T-cell (primary cell): Measurements from ENCODE around the gene RBM44. TPM values are rescaled to one million over a fixed set of nuclear protein-coding genes. Genes with fewer than 3 reads are reported as not detected.

Experiments
- ATAC-seq, 4 experiments: fragments of 200-7000 bp in 3 of 4; fragments of 150-1000 bp in 1 of 4; cut with Tn5 transposase; replicated peaks in 1 of 4; 1 replicate in 3 of 4; 2 replicates in 1 of 4; pipeline ENCODE4 v1.10.0; 2021; ENCODE audit warnings: moderate library complexity in 3 of 4, mild to moderate bottlenecking in 2 of 4, moderate number of reproducible peaks in 1 of 4
- CTCF ChIA-PET, 2 donors: fragments of 300-600 bp; sonication (Branson Sonifier 250); formaldehyde crosslinking; loops; one replicate each; lab custom pipeline; 2022; ENCODE audit warnings: antibody characterized with exemption in 2 of 2; lab: Charles Lee
- POLR2A ChIA-PET, 2 donors: fragments of 300-600 bp; sonication (Branson Sonifier 250); formaldehyde crosslinking; loops; one replicate each; lab custom pipeline; 2022; ENCODE audit warnings: antibody characterized with exemption in 2 of 2; lab: Charles Lee
- DNase-seq, 35 experiments: peaks; one replicate each; pipeline versions ENCODE4 v3.0.0 to v3.0.0-alpha.2; 2013 to 2023
- H3K27ac ChIP-seq: one replicate; pipeline ENCODE4 v1.5.1; 2013; ENCODE audit warnings: low read length
- H3K27me3 ChIP-seq, 2 experiments: replicated peaks in 1 of 2; 1 replicate in 1 of 2; 2 replicates in 1 of 2; pipeline versions ENCODE4 v1.6.1 to v1.7.0; 2013; ENCODE audit warnings: low read length in 1 of 2, mixed read lengths in 1 of 2; ENCODE audit not compliant: control insufficient read depth in 2 of 2, insufficient read depth in 2 of 2; ENCODE audit errors: extremely low read depth in 1 of 2
- H3K36me3 ChIP-seq, 2 donors: 1 replicate in 1 of 2; 2 replicates in 1 of 2; pipeline versions ENCODE4 v1.6.1 to v1.7.0; 2013; ENCODE audit warnings: low read length in 1 of 2; ENCODE audit not compliant: control insufficient read depth in 2 of 2, insufficient read depth in 1 of 2; ENCODE audit errors: extremely low read depth in 1 of 2
- H3K4me1 ChIP-seq, 2 experiments: 1 replicate in 1 of 2; 2 replicates in 1 of 2; pipeline versions ENCODE4 v1.6.1 to v1.7.0; 2013; ENCODE audit warnings: low read length in 2 of 2, mixed read lengths in 1 of 2; ENCODE audit not compliant: insufficient read depth in 2 of 2, control insufficient read depth in 1 of 2; ENCODE audit errors: extremely low read depth in 1 of 2
- H3K4me3 ChIP-seq, 2 donors: 1 replicate in 1 of 2; 2 replicates in 1 of 2; pipeline versions ENCODE4 v1.5.1 to v1.7.0; 2013; ENCODE audit warnings: mild to moderate bottlenecking in 2 of 2, low read length in 1 of 2, moderate library complexity in 1 of 2; ENCODE audit not compliant: control insufficient read depth in 1 of 2; ENCODE audit errors: extremely low read depth in 1 of 2
- H3K9me3 ChIP-seq: 2 replicates; pipeline ENCODE4 v1.7.0; 2013
- H3K27ac Mint-ChIP-seq, 2 donors: one replicate each; pipeline ENCODE4 v1.8.0; 2020 to 2021; ENCODE audit warnings: mild to moderate bottlenecking in 2 of 2, mixed read lengths in 2 of 2
- H3K27me3 Mint-ChIP-seq, 2 donors: one replicate each; pipeline ENCODE4 v1.8.0; 2021 to 2022; ENCODE audit warnings: mixed read lengths in 2 of 2
- H3K36me3 Mint-ChIP-seq: one replicate; pipeline ENCODE4 v1.8.0; 2021; ENCODE audit warnings: mixed read lengths
- H3K4me1 Mint-ChIP-seq, 3 donors: one replicate each; pipeline ENCODE4 v1.8.0; 2020 to 2022; ENCODE audit warnings: mixed read lengths in 3 of 3, mild to moderate bottlenecking in 1 of 3
- H3K4me3 Mint-ChIP-seq, 3 donors: one replicate each; pipeline ENCODE4 v1.8.0; 2020 to 2022; ENCODE audit warnings: mild to moderate bottlenecking in 3 of 3, mixed read lengths in 3 of 3, moderate library complexity in 3 of 3
- H3K9me3 Mint-ChIP-seq, 3 donors: one replicate each; pipeline ENCODE4 v1.8.0; 2020 to 2022; ENCODE audit warnings: mixed read lengths in 3 of 3
- WGBS: methylation state at CpG from one replicate; pipeline ENCODE4 v1.1.5; 2013; ENCODE audit warnings: missing lambda C conversion rate; ENCODE audit not compliant: insufficient coverage; 5-methylcytosine and 5-hydroxymethylcytosine counted together
- total RNA-seq, 35 experiments: library from RNA in 6 of 35; stranded (reverse) in 6 of 35; fragments of 120-200 nt in 1 of 35; gene quantifications; one replicate each; pipeline versions ENCODE4 v1.2.1 to v1.2.4 and lab custom pipeline; 2013 to 2026

Gene RBM44
- total RNA-seq, 5 donors from 2014 or later (not counting 1 experiment from before 2014, with no cell fraction given) = 0.53 to 2.8 (median 0.98) TPM

GRCh38 chr2:237886685-237887481, 88.3 kb downstream of the RBM44 start:
- no peaks in the 10 kb centered on the region for H3K9me3 Mint-ChIP-seq

GRCh38 chr2:237888389-237888788, 89.8 kb downstream of the RBM44 start:
- Histone ChIP-seq H3K27ac (no peak overlapping the region), H3K36me3 (no peaks in the 10 kb centered on the region), H3K9me3 (no peaks in the 10 kb centered on the region), H3K4me1 (peaks cover 0 to 4% of the 10 kb centered on the region in 2 experiments), H3K27me3 (no peaks in the 10 kb centered on the region), H3K4me3 (no peak overlapping the region)
- no peaks in the 10 kb centered on the region for H3K36me3 Mint-ChIP-seq
- ChIA-PET CTCF (no interaction called here), POLR2A (no interaction called here)
- no peak overlapping the region for H3K27ac Mint-ChIP-seq
- peaks cover 12 to 16% (median 13%) of the 10 kb centered on the region in 3 donors for H3K4me1 Mint-ChIP-seq
- WGBS = no CpG with 5 or more reads among the region's 2 CpGs
- no peaks in the 10 kb centered on the region for H3K9me3 Mint-ChIP-seq
- DNase-seq = no peak
- no peak for ATAC-seq
- H3K27me3 Mint-ChIP-seq = no peaks in the 10 kb centered on the region
- H3K4me3 Mint-ChIP-seq = no peak overlapping the region

More at GRCh38 chr2:237886685-237887481, 88.3 kb downstream of the RBM44 start:
- Mint-ChIP-seq H3K27ac (no peak overlapping the region), H3K36me3 (no peaks in the 10 kb centered on the region), H3K4me3 (no peak overlapping the region), H3K4me1 (peaks cover 1 to 4% (median 3%) of the 10 kb centered on the region in 3 donors), H3K27me3 (no peaks in the 10 kb centered on the region)
- Histone ChIP-seq H3K27ac (no peak overlapping the region), H3K36me3 (no peaks in the 10 kb centered on the region), H3K4me1 (no peaks in the 10 kb centered on the region), H3K27me3 (no peaks in the 10 kb centered on the region), H3K4me3 (no peak overlapping the region), H3K9me3 (no peaks in the 10 kb centered on the region)
- ChIA-PET CTCF (no interaction called here), POLR2A (no interaction called here)
- ATAC-seq (no peak), DNase-seq (no peak)
- 95% methylated on average over 17 of the region's 23 CpGs for WGBS

DNA sequence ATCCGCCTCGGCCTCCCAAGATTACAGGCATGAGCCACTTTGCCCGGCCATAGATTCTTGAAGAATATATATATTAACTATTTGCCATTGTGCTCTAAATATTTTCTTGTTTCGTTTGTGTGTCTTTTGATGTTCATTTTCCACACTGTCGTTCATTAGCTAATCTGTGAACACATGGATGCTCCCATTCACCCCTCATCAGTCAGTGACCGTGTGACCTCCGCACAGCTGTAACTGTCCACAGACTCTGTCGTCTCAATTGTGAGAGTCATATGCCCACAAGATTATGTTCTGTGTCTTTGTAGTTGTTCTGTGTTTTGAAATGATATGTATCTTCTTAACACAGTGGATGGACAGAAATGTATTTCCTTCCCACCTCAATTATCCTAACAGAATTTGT, 90.4 kb downstream of the RBM44 start:
- no peaks in the 10 kb centered on the region for H3K27me3 Mint-ChIP-seq
- Histone ChIP-seq H3K27me3 (no peaks in the 10 kb centered on the region), H3K9me3 (no peaks in the 10 kb centered on the region), H3K27ac (no peak overlapping the region), H3K4me1 (peaks cover 0 to 4% of the 10 kb centered on the region in 2 experiments), H3K36me3 (no peaks in the 10 kb centered on the region), H3K4me3 (no peak overlapping the region)
- CTCF ChIA-PET = no interaction called here
- ATAC-seq = no peak
- POLR2A ChIA-PET = no interaction called here
- no peak overlapping the region for H3K4me3 Mint-ChIP-seq
- H3K9me3 Mint-ChIP-seq = no peaks in the 10 kb centered on the region
- WGBS = no CpG with 5 or more reads among the region's 8 CpGs
- DNase-seq = no peak
- no peak overlapping the region for H3K27ac Mint-ChIP-seq
- peaks cover 14 to 18% (median 15%) of the 10 kb centered on the region in 3 donors for H3K4me1 Mint-ChIP-seq
- no peaks in the 10 kb centered on the region for H3K36me3 Mint-ChIP-seq

DNA sequence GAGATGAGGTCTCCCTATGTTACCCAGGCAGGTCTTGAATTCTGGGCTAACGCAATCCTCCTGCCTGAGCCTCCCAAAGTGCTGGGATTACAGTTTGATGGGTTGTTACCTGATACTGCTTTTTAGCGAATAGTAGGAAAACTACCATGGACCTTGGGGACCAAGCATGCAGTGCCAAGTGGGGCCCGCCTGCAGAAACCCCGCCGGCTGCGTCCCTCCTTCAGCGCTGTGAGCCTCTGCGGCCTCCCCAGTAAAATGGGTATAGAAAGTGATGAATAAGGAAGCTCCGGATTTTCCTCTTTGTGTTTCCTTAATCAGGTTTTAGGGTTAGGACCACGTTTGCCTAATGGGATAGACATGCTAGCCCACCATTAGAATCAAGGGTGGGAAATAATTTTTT, 91.2 kb downstream of the RBM44 start:
- 96% methylated on average over 4 of the region's 10 CpGs for WGBS
- ChIA-PET CTCF (interaction anchor here in 1 of 2 donors (0.6 kb wide), 1 partner anchor 133 kb away, joined by 3 read pairs; no protein-coding TSS in a partner anchor), POLR2A (no interaction called here)
- Mint-ChIP-seq H3K27me3 (no peaks in the 10 kb centered on the region), H3K36me3 (no peaks in the 10 kb centered on the region), H3K4me1 (peaks cover 14 to 18% (median 15%) of the 10 kb centered on the region in 3 donors), H3K4me3 (no peak overlapping the region), H3K27ac (no peak overlapping the region), H3K9me3 (no peaks in the 10 kb centered on the region)
- H3K9me3 ChIP-seq = no peaks in the 10 kb centered on the region
- no peaks in the 10 kb centered on the region for H3K27me3 ChIP-seq
- DNase-seq = no peak
- peaks cover 0 to 6% of the 10 kb centered on the region in 2 experiments for H3K4me1 ChIP-seq
- H3K36me3 ChIP-seq = no peaks in the 10 kb centered on the region
- H3K27ac ChIP-seq = no peak overlapping the region
- ATAC-seq = no peak
- H3K4me3 ChIP-seq = no peak overlapping the region

Other genes with a start within 250 kb of the RBM44 start
- not detected for gene PRLH, start 232.2 kb upstream of the RBM44 start, total RNA-seq
- under 1 TPM in 3 of 5 donors, not detected in 2; 0.32 to 0.73 (median 0.62) TPM for gene RAB17, start 208.0 kb upstream of the RBM44 start, total RNA-seq
- gene LRRFIP1, start 171.2 kb upstream of the RBM44 start, total RNA-seq = 100 to 1,000 TPM; 105 to 170 (median 128) TPM
- 1 to 10 TPM in 2 of 5 donors, under 1 TPM in 2, not detected in 1; 0.61 to 1.1 (median 0.95) TPM for gene RAMP1, start 60.8 kb downstream of the RBM44 start, total RNA-seq
- 10 to 100 TPM; 35.1 to 53.6 (median 37.3) TPM for gene UBE2F, start 168.2 kb downstream of the RBM44 start, total RNA-seq